GM15510 (cell line): ENCODE data around the gene JMY.

Source experiments
- POLR2A ChIP-seq: IDR thresholded peaks from 3 replicates; pipeline ENCODE4 v1.6.1; 2011; ENCODE audit warnings: borderline replicate concordance; ENCODE audit not compliant: insufficient read length; ENCODE audit errors: extremely low read depth

The JMY gene

GRCh38 chr5:79318935-79319614 is 83.1 kb downstream of the JMY start:
- TF ChIP-seq POLR2A = no peak

- no peak for TF ChIP-seq POLR2A
Observed at GRCh38 chr5:79329453-79329852, 93.5 kb downstream of the JMY start.

GRCh38 chr5:79330071-79330470 is 94.1 kb downstream of the JMY start:
- no peak for TF ChIP-seq POLR2A

GRCh38 chr5:79333852-79334557 is 98.1 kb downstream of the JMY start:
- no peak for TF ChIP-seq POLR2A

- TF ChIP-seq POLR2A = no peak
Observed at GRCh38 chr5:79346420-79346824, 110.5 kb downstream of the JMY start.

- TF ChIP-seq POLR2A = no peak
Observed at GRCh38 chr5:79349047-79349446, 113.1 kb downstream of the JMY start.

GRCh38 chr5:79349881-79350280 is 114.0 kb downstream of the JMY start:
- no peak for TF ChIP-seq POLR2A

GRCh38 chr5:79357398-79357797 is 121.5 kb downstream of the JMY start:
- no peak for TF ChIP-seq POLR2A
